ENCODE measurements around the gene SLX9.
"Not testable (repeated sequence)": the region's sequence is repeated elsewhere in the genome, so short reads cannot be mapped to it uniquely, and the experiment has no call there.

The SLX9 gene

GRCh38 chr21:45021428-45022347, 81.9 kb downstream of the SLX9 start:
- no peak for DNase-seq

- no peak for DNase-seq
These were observed 82.5 kb downstream of the SLX9 start for GRCh38 chr21:45022348-45022675.

GRCh38 chr21:45022736-45023135, 82.9 kb downstream of the SLX9 start:
- DNase-seq, result no peak

- not testable (repeated sequence) for DNase-seq
These were observed 84.7 kb downstream of the SLX9 start for GRCh38 chr21:45024516-45024915.

GRCh38 chr21:45026066-45026745, 86.4 kb downstream of the SLX9 start:
- DNase-seq, result no peak

Measured in NCI-H1436 treated with DMSO at 0.1 percent for 48 hours (cell line).